HepG2 (cell line): ENCODE measurements around the gene TUBB4B. TPM values are rescaled to one million over a fixed set of nuclear protein-coding genes. Genes with fewer than 3 reads are reported as not detected.

Experiments used
- ADNP ChIP-seq: sonication (generic); formaldehyde crosslinking; IDR thresholded peaks from 2 replicates; pipeline ENCODE4 v1.4.0; 2020; ENCODE audit warnings: missing genetic modification reagents
- CAMTA2 ChIP-seq: sonication (generic); formaldehyde crosslinking; IDR thresholded peaks from 2 replicates; pipeline ENCODE4 v1.4.0; 2020; ENCODE audit warnings: mild to moderate bottlenecking, missing genetic modification reagents, borderline replicate concordance
- GPBP1L1 ChIP-seq: sonication (generic); formaldehyde crosslinking; IDR thresholded peaks from 2 replicates; pipeline ENCODE4 v1.5.0; 2020; ENCODE audit warnings: mild to moderate bottlenecking, missing genetic modification reagents
- MLLT10 ChIP-seq: sonication (generic); formaldehyde crosslinking; IDR thresholded peaks from 2 replicates; pipeline ENCODE4 v1.4.0; 2020; ENCODE audit warnings: missing genetic modification reagents
- MXI1 ChIP-seq: IDR thresholded peaks from 3 replicates; pipeline ENCODE4 v1.6.1; 2012; ENCODE audit warnings: low read depth, low read length, inconsistent platforms, borderline replicate concordance
- PITX1 ChIP-seq: sonication (generic); formaldehyde crosslinking; IDR thresholded peaks from 2 replicates; pipeline ENCODE4 v1.5.1; 2020; ENCODE audit warnings: mild to moderate bottlenecking, missing genetic modification reagents
- THAP9 ChIP-seq: sonication (generic); formaldehyde crosslinking; IDR thresholded peaks from 2 replicates; pipeline ENCODE4; 2020; ENCODE audit warnings: missing genetic modification reagents, mild to moderate bottlenecking, borderline replicate concordance
- U2AF2 ChIP-seq: fragments of 200-400 bp; formaldehyde crosslinking; IDR thresholded peaks from 2 replicates; pipeline ENCODE4 v1.6.1; 2017; ENCODE audit warnings: low read depth, mild to moderate bottlenecking, low read length
- ZBTB39 ChIP-seq: sonication (generic); formaldehyde crosslinking; IDR thresholded peaks from 2 replicates; pipeline ENCODE4 v1.5.0; 2020; ENCODE audit warnings: missing genetic modification reagents
- ZC3H13 ChIP-seq: sonication (generic); formaldehyde crosslinking; IDR thresholded peaks from 2 replicates; pipeline ENCODE4 v1.8.1; 2023; ENCODE audit warnings: mild to moderate bottlenecking, missing genetic modification reagents, moderate library complexity
- ZNF234 ChIP-seq: sonication (generic); formaldehyde crosslinking; conservative IDR thresholded peaks from 2 replicates; pipeline ENCODE4 v1.5.1; 2020; ENCODE audit warnings: mild to moderate bottlenecking, missing genetic modification reagents
- ZNF34 ChIP-seq: sonication (generic); formaldehyde crosslinking; IDR thresholded peaks from 2 replicates; pipeline ENCODE4 v1.4.0; 2020; ENCODE audit warnings: mild to moderate bottlenecking, missing genetic modification reagents, borderline replicate concordance
- ZNF782 ChIP-seq: sonication (generic); formaldehyde crosslinking; IDR thresholded peaks from 2 replicates; pipeline ENCODE4 v1.4.0; 2020; ENCODE audit warnings: missing genetic modification reagents, mild to moderate bottlenecking, borderline replicate concordance
- ZNF841 ChIP-seq: sonication (generic); formaldehyde crosslinking; IDR thresholded peaks from 2 replicates; pipeline ENCODE4 v1.8.1; 2023; ENCODE audit warnings: missing genetic modification reagents, borderline replicate concordance
- polyA plus RNA-seq, 8 experiments: library from polyadenylated mRNA; depleted of rRNA in 3 of 8; stranded (reverse) in 7 of 8; unstranded in 1 of 8; fragments of >200 nt; fragmentation: Illumina TruSeq in 4 of 8; extraction: Trizol in 4 of 8; gene quantifications; 2 replicates each; pipeline versions ENCODE4 v1.2.1 to v1.2.3, GENCODE V29; 2011 to 2016; ENCODE audit warnings: low read depth in 4 of 8, missing spikeins in 1 of 8, mixed read lengths in 1 of 8; ENCODE audit not compliant: insufficient read depth in 1 of 8
- total RNA-seq, 5 experiments: library from RNA; depleted of rRNA; stranded (reverse); fragments of >200 nt; fragmentation: Illumina TruSeq; extraction: Trizol; gene quantifications; 2 replicates each; pipeline ENCODE4 v1.2.3, GENCODE V29; 2016; ENCODE audit warnings: low read depth in 1 of 5
- TF ChIP-seq, protein P1 (sequence below), 2 experiments: sonication (generic) in 1 of 2; formaldehyde crosslinking in 1 of 2; IDR thresholded peaks; 2 replicates each; pipeline versions ENCODE4 v1.6.1 to v1.9.0; 2014 to 2022; ENCODE audit warnings: antibody characterized with exemption in 1 of 2, borderline replicate concordance in 1 of 2, inconsistent platforms in 1 of 2, low read depth in 1 of 2, missing genetic modification reagents in 1 of 2

The TUBB4B gene
- total and polyA plus RNA-seq, 2 of the 13 experiments (the other 11 are each of a cell fraction or from before 2014, with no cell fraction given), result 182 to 412 TPM

DNA sequence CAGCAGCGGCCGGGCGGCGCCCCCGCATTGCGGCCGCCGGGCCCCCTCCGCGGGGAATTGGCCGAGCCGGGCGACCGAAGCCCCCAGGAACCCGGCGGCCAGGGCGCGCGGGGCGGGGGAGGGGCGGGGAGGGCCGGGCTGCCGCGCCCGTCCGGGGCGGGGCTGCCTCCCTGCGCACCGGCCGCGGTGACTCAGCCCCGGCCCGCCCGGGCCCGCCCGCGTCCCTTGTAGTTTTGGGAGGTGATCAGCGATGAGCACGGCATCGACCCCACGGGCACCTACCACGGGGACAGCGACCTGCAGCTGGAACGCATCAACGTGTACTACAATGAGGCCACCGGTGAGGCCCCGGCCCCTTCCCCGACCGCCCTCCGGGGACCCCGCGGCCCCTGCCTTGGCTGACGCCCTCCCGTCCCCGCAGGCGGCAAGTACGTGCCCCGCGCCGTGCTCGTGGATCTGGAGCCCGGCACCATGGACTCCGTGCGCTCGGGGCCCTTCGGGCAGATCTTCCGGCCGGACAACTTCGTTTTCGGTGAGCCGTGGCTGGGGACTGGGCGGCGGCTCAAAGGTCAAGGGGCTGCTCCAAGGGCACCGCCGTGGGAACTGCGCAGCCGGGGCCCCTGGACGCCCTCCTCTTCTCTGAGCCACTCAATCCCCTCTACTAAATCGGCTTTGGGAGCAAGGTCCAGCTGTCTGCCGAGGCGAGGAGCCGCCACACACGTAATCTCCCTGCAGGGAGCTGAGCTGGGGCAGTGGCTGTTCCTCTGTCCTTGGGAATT is 592 bp downstream of the TUBB4B start (continued):
- TF ChIP-seq, protein P1, sequence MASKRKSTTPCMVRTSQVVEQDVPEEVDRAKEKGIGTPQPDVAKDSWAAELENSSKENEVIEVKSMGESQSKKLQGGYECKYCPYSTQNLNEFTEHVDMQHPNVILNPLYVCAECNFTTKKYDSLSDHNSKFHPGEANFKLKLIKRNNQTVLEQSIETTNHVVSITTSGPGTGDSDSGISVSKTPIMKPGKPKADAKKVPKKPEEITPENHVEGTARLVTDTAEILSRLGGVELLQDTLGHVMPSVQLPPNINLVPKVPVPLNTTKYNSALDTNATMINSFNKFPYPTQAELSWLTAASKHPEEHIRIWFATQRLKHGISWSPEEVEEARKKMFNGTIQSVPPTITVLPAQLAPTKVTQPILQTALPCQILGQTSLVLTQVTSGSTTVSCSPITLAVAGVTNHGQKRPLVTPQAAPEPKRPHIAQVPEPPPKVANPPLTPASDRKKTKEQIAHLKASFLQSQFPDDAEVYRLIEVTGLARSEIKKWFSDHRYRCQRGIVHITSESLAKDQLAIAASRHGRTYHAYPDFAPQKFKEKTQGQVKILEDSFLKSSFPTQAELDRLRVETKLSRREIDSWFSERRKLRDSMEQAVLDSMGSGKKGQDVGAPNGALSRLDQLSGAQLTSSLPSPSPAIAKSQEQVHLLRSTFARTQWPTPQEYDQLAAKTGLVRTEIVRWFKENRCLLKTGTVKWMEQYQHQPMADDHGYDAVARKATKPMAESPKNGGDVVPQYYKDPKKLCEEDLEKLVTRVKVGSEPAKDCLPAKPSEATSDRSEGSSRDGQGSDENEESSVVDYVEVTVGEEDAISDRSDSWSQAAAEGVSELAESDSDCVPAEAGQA (IDR thresholded peaks at IDR 0.05; ENCODE audit: low read depth), result no peak
- TF ChIP-seq, protein P1 (CRISPR knock-in tag; IDR thresholded peaks at IDR 0.05; ENCODE audit: borderline replicate concordance), result no peak
- no peak for TF ChIP-seq GPBP1L1 (CRISPR knock-in tag)
- TF ChIP-seq CAMTA2, result peak; percentile 63; the same call in 1 of the 2 replicates
- TF ChIP-seq ZNF782 (CRISPR knock-in tag), result peak; percentile 25; the same call in 1 of the 2 replicates
- TF ChIP-seq THAP9 (CRISPR knock-in tag), result no peak
- peak; percentile 71 for TF ChIP-seq PITX1 (CRISPR knock-in tag)
- no peak for TF ChIP-seq U2AF2
- TF ChIP-seq ZBTB39 (CRISPR knock-in tag), result 0 out of 2 replicates have a peak, but pooled peaks have one; percentile 57
- no peak for TF ChIP-seq MLLT10 (CRISPR knock-in tag)
- 0 out of 2 replicates have a peak, but pooled peaks have one; percentile 12 for TF ChIP-seq ZNF234 (CRISPR knock-in tag)
- peak; percentile 41; the same call in 1 of the 2 replicates for TF ChIP-seq ZC3H13 (CRISPR knock-in tag)
- TF ChIP-seq ZNF841 (CRISPR knock-in tag), result no peak; the same call in 1 of the 2 replicates
- TF ChIP-seq MXI1, result no peak
- TF ChIP-seq ZNF34 (CRISPR knock-in tag), result no peak
- TF ChIP-seq ADNP (CRISPR knock-in tag), result no peak
